SK-N-SH treated with all-trans-retinoic acid at 6 μM for 48 hours (cell line): ENCODE data around the gene ARHGEF40.

Experiments used
- ATAC-seq: fragments of 200-7000 bp; cut with Tn5 transposase; 3 replicates; pipeline ENCODE4 v1.9.1; 2020; ENCODE audit warnings: mild to moderate bottlenecking, moderate library complexity
- ARNTL ChIP-seq: fragments of 450-650 bp; formaldehyde crosslinking; IDR thresholded peaks from 2 replicates; pipeline ENCODE4 v1.5.0; 2020; ENCODE audit warnings: low read depth, mild to moderate bottlenecking, moderate library complexity, borderline replicate concordance
- BACH2 ChIP-seq: fragments of 250-450 bp; sonication (Bioruptor Pico); IDR thresholded peaks from 2 replicates; pipeline ENCODE4 v1.9.0; 2021; ENCODE audit warnings: mild to moderate bottlenecking, borderline replicate concordance
- CREB5 ChIP-seq: fragments of 250-450 bp; sonication (Bioruptor Pico); IDR thresholded peaks from 2 replicates; pipeline ENCODE4 v1.5.1; 2020; ENCODE audit warnings: low read depth, mild to moderate bottlenecking, moderate library complexity
- CSDC2 ChIP-seq: fragments of 250-450 bp; sonication (Bioruptor Pico); IDR thresholded peaks from 2 replicates; pipeline ENCODE4 v1.5.0; 2020; ENCODE audit warnings: mild to moderate bottlenecking, moderate library complexity
- CSRNP3 ChIP-seq: fragments of 250-450 bp; sonication (Bioruptor Pico); IDR thresholded peaks from 2 replicates; pipeline ENCODE4 v1.5.1; 2021; ENCODE audit warnings: mild to moderate bottlenecking, moderate library complexity
- ESRRG ChIP-seq: fragments of 250-450 bp; sonication (Bioruptor Pico); IDR thresholded peaks from 2 replicates; pipeline ENCODE4 v1.6.1; 2021; ENCODE audit warnings: mild to moderate bottlenecking
- GLIS3 ChIP-seq: fragments of 250-450 bp; sonication (Bioruptor Pico); IDR thresholded peaks from 2 replicates; pipeline ENCODE4 v1.5.0; 2020; ENCODE audit warnings: mild to moderate bottlenecking, moderate library complexity
- ISL1 ChIP-seq: fragments of 250-450 bp; sonication (Bioruptor Pico); IDR thresholded peaks from 2 replicates; pipeline ENCODE4 v2.1.2; 2022; ENCODE audit warnings: mild to moderate bottlenecking, moderate library complexity
- OSR1 ChIP-seq: fragments of 250-450 bp; sonication (Bioruptor Pico); IDR thresholded peaks from 2 replicates; pipeline ENCODE4 v1.8.0; 2022; ENCODE audit warnings: moderate library complexity, mild to moderate bottlenecking, inconsistent platforms
- PPARA ChIP-seq: fragments of 250-450 bp; sonication (Bioruptor Pico); IDR thresholded peaks from 2 replicates; pipeline ENCODE4 v1.5.0; 2020; ENCODE audit warnings: mild to moderate bottlenecking, borderline replicate concordance
- RARB ChIP-seq: fragments of 250-450 bp; sonication (Bioruptor Pico); IDR thresholded peaks from 2 replicates; pipeline ENCODE4 v1.8.0; 2021; ENCODE audit warnings: mild to moderate bottlenecking, moderate library complexity
- SNAI2 ChIP-seq: fragments of 250-450 bp; sonication (Bioruptor Pico); IDR thresholded peaks from 2 replicates; pipeline ENCODE4 v1.5.0; 2020; ENCODE audit warnings: mild to moderate bottlenecking, moderate library complexity
- TCF4 ChIP-seq: fragments of 250-450 bp; sonication (Bioruptor Pico); IDR thresholded peaks from 2 replicates; pipeline ENCODE4 v1.8.0; 2021; ENCODE audit warnings: mild to moderate bottlenecking, moderate library complexity, borderline replicate concordance
- TOX ChIP-seq: fragments of 250-450 bp; sonication (Bioruptor Pico); IDR thresholded peaks from 2 replicates; pipeline ENCODE4 v1.8.0; 2021; ENCODE audit warnings: mild to moderate bottlenecking, moderate library complexity, borderline replicate concordance
- TSHZ2 ChIP-seq: fragments of 250-450 bp; sonication (Bioruptor Pico); IDR thresholded peaks from 2 replicates; pipeline ENCODE4 v1.5.0; 2020; ENCODE audit warnings: mild to moderate bottlenecking, moderate library complexity
- ZC3H10 ChIP-seq: fragments of 250-450 bp; sonication (Bioruptor Pico); IDR thresholded peaks from 2 replicates; pipeline ENCODE4 v1.5.1; 2021; ENCODE audit warnings: mild to moderate bottlenecking, moderate library complexity
- ZFP3 ChIP-seq: fragments of 250-450 bp; sonication (Bioruptor Pico); IDR thresholded peaks from 2 replicates; pipeline ENCODE4 v1.5.0; 2020; ENCODE audit warnings: mild to moderate bottlenecking, moderate library complexity
- ZFP30 ChIP-seq: fragments of 450-650 bp; formaldehyde crosslinking; IDR thresholded peaks from 2 replicates; pipeline ENCODE4 v1.5.0; 2022; ENCODE audit warnings: mild to moderate bottlenecking, moderate library complexity
- ZNF565 ChIP-seq: fragments of 450-650 bp; formaldehyde crosslinking; conservative IDR thresholded peaks from 2 replicates; pipeline ENCODE4 v1.5.0; 2020; ENCODE audit warnings: low read depth, mild to moderate bottlenecking, moderate library complexity
- ZNF70 ChIP-seq: fragments of 450-650 bp; formaldehyde crosslinking; IDR thresholded peaks from 2 replicates; pipeline ENCODE4 v1.5.0; 2020; ENCODE audit warnings: mild to moderate bottlenecking, moderate library complexity
- ZNF8 ChIP-seq: fragments of 450-650 bp; formaldehyde crosslinking; IDR thresholded peaks from 2 replicates; pipeline ENCODE4 v1.5.0; 2020; ENCODE audit warnings: mild to moderate bottlenecking, moderate library complexity
- TF ChIP-seq, protein P1 (sequence below): fragments of 250-450 bp; sonication (Bioruptor Pico); IDR thresholded peaks from 2 replicates; pipeline ENCODE4 v1.8.0; 2020; ENCODE audit warnings: mild to moderate bottlenecking, moderate library complexity, borderline replicate concordance
- TF ChIP-seq, protein P2 (sequence below): fragments of 250-450 bp; sonication (Bioruptor Pico); IDR thresholded peaks from 2 replicates; pipeline ENCODE4 v1.8.0; 2021; ENCODE audit warnings: low read depth, mild to moderate bottlenecking, moderate library complexity, borderline replicate concordance

ARHGEF40 gene

GRCh38 chr14:21109377-21110138 is 39.5 kb downstream of the ARHGEF40 start:
- TF ChIP-seq CREB5 (CRISPR knock-in tag) (no peak), TOX (no peak), CSDC2 (CRISPR knock-in tag) (no peak), BACH2 (CRISPR knock-in tag) (no peak), CSRNP3 (CRISPR knock-in tag) (no peak), TCF4 (no peak), ZNF70 (no peak), OSR1 (CRISPR knock-in tag) (no peak), ZNF8 (CRISPR knock-in tag) (no peak), ESRRG (CRISPR knock-in tag) (no peak), SNAI2 (CRISPR knock-in tag) (no peak), PPARA (no peak), TSHZ2 (CRISPR knock-in tag) (no peak), ISL1 (CRISPR knock-in tag) (no peak), ZFP3 (CRISPR knock-in tag) (no peak)
- TF ChIP-seq, protein P1, sequence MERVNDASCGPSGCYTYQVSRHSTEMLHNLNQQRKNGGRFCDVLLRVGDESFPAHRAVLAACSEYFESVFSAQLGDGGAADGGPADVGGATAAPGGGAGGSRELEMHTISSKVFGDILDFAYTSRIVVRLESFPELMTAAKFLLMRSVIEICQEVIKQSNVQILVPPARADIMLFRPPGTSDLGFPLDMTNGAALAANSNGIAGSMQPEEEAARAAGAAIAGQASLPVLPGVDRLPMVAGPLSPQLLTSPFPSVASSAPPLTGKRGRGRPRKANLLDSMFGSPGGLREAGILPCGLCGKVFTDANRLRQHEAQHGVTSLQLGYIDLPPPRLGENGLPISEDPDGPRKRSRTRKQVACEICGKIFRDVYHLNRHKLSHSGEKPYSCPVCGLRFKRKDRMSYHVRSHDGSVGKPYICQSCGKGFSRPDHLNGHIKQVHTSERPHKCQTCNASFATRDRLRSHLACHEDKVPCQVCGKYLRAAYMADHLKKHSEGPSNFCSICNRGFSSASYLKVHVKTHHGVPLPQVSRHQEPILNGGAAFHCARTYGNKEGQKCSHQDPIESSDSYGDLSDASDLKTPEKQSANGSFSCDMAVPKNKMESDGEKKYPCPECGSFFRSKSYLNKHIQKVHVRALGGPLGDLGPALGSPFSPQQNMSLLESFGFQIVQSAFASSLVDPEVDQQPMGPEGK (CRISPR knock-in tag), result no peak
- TF ChIP-seq, protein P2, sequence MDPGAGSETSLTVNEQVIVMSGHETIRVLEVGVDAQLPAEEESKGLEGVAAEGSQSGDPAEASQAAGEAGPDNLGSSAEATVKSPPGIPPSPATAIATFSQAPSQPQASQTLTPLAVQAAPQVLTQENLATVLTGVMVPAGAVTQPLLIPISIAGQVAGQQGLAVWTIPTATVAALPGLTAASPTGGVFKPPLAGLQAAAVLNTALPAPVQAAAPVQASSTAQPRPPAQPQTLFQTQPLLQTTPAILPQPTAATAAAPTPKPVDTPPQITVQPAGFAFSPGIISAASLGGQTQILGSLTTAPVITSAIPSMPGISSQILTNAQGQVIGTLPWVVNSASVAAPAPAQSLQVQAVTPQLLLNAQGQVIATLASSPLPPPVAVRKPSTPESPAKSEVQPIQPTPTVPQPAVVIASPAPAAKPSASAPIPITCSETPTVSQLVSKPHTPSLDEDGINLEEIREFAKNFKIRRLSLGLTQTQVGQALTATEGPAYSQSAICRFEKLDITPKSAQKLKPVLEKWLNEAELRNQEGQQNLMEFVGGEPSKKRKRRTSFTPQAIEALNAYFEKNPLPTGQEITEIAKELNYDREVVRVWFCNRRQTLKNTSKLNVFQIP (CRISPR knock-in tag), result no peak
- no peak for ATAC-seq

DNA sequence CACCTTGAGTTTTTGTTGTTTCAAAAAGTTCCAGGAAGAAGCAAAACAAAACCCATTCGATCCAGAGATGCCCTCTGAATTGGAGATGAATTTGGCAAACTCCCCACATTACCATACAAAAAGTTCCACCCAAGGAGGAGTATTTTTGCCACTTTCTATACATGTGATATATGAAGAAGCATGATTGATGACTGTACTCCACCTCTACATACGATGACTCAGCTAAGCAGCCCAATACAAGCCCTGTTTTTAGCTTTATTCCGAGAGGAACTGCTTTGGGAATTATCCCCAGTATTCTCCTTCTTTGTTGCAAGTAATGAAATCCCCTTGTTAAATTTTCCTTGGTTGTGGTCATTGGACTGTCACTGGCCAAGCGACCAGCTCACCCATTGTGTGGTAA is 42.2 kb downstream of the ARHGEF40 start:
- no peak for ATAC-seq
- TF ChIP-seq ZC3H10 (CRISPR knock-in tag) (no peak), TSHZ2 (CRISPR knock-in tag) (no peak), PPARA (no peak), OSR1 (CRISPR knock-in tag) (no peak), ZNF565 (CRISPR knock-in tag) (no peak), TCF4 (no peak), SNAI2 (CRISPR knock-in tag) (no peak), GLIS3 (CRISPR knock-in tag) (no peak), ZFP30 (CRISPR knock-in tag) (no peak), CSDC2 (CRISPR knock-in tag) (no peak), ZFP3 (CRISPR knock-in tag) (no peak), ZNF70 (no peak), RARB (CRISPR knock-in tag) (no peak), TOX (no peak), ISL1 (CRISPR knock-in tag) (no peak), ARNTL (CRISPR knock-in tag) (no peak), ESRRG (CRISPR knock-in tag) (no peak)
- TF ChIP-seq, protein P1 (CRISPR knock-in tag), result no peak
